Right renal cortex interstitium (tissue), 3 donors: ENCODE measurements around the gene RIMBP2. TPM values are rescaled to one million over a fixed set of nuclear protein-coding genes. Genes with fewer than 3 reads are reported as not detected.
"Not testable (repeated sequence)": the region's sequence is repeated elsewhere in the genome, so short reads cannot be mapped to it uniquely, and the experiment has no call there.

Experiments used
- DNase-seq, 3 donors: peaks; one replicate each; pipeline ENCODE4 v3.0.0-alpha.2; 2013; ENCODE audit warnings: low read depth in 3 of 3, low spot score in 2 of 3
- polyA plus RNA-seq, 3 donors: library from polyadenylated mRNA; unstranded; fragments of 120-200 nt; gene quantifications; one replicate each; pipeline ENCODE4 v1.2.1, GENCODE V29; 2013; ENCODE audit not compliant: insufficient read length in 3 of 3

Gene RIMBP2
- polyA plus RNA-seq, 3 donors = 10.7 to 17.7 (median 16.6) TPM

DNA sequence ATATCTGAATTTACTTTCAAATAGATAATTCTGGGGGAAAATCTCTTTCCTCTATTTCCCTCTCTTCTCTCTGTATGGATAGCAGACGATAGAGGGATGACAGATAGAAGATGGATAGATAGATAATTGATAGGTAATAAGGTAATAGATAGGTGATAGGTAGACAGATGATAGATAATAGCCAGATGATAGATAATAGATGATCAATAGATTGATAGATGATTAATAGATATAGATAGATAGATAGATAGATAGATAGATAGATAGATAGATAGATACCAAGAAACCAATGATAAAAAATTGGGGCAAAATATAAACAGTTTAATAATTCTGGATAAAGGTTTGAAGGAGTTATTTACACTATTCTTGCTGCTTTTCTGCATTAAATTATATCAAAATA lies 26.6 kb upstream of the RIMBP2 start:
- DNase-seq = no peak

DNA sequence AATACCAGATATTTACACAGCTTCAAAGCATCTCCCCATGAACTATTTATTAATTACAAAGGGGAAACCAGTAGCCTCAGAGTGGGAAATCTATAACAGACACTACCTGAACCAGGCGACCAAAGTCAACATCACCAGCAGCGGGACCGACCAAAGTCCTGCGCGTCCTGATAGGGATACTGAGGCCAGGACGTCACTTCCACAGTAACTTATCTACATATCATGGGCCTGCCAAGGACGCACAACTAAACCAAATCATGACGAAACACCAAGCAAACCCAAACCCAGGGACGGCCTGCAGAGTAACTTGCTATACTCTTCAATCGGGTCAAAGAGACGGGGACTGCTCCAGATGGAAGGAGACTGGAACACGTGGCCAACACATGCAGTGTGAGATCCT lies 26.0 kb upstream of the RIMBP2 start:
- DNase-seq = no peak

DNA sequence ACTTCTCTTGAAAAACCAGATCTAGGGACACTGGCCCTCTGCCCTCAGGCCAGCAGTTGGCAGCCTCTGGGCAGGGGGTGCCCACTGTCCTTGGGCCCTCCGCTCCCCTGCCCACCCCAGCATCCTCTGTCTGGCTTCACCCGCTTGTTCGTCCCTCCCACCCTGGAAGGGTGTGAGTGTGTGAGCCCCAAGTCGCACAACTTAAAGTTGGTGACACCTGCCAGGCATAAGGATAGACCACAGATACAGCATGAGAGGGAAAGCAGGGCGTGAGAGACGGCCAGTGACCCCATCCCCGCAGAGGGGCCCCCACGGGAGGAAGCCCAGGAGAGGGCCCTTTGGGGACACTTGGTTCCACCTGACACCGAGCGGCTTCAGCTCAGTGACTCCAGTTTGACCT lies 23.5 kb upstream of the RIMBP2 start:
- DNase-seq = no peak

DNA sequence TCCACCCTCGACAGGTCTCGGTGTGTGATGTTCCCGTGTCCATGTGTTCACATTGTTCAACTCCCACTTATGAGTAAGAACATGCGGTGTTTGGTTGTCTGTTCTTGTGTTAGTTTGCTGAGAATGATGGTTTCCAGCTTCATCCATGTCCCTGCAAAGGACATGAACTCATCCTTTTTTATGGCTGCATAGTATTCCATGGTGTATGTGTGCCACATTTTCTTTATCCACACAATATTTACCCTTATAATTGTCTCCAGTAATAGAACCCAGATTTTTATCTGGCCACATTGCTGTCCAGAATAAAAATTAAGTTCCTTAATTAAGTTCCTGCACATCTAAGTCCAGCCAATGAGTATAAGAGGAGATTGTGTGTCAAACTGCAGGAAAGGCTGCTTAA lies 22.3 kb upstream of the RIMBP2 start:
- DNase-seq = not testable (repeated sequence)

DNA sequence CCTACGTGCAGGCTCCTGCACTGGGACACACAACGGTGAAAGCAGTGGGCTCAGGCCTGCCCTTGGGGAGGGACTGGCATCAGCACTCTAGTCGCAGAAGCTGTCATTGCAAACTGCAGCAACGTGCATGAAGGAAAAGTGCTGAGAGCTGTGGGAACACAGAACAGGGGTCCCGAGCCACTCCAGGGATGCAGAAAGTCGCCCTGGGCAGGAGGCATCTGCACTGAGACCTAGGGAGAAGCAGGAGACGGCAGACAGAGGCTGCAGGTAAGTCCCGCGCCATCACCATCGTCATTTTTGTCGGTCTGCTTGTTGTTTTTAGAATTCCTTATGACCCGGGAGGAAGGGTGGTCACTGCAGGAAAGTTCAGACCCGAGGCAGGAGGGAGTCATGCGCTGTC lies 21.6 kb upstream of the RIMBP2 start:
- no peak for DNase-seq

DNA sequence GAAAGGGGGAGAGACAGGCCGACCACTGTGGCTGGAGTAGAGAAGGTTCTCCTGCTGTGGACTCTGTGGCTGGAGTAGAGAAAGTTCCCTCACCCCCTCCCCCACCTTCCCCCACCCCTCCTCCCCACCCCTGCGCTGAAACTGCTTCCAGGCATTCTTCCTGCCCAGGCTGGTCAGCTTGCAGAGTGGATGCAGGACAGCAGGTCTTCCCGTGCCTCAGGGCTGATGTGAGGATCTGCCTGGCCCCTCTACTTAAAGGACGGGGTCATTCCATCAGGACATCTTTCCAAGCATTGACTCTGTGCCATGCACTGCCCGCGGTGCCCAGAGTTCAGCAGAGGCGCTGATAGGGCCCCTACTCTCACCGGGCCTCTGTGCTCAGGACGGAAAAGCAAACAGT lies 13.2 kb upstream of the RIMBP2 start:
- DNase-seq = no peak

DNA sequence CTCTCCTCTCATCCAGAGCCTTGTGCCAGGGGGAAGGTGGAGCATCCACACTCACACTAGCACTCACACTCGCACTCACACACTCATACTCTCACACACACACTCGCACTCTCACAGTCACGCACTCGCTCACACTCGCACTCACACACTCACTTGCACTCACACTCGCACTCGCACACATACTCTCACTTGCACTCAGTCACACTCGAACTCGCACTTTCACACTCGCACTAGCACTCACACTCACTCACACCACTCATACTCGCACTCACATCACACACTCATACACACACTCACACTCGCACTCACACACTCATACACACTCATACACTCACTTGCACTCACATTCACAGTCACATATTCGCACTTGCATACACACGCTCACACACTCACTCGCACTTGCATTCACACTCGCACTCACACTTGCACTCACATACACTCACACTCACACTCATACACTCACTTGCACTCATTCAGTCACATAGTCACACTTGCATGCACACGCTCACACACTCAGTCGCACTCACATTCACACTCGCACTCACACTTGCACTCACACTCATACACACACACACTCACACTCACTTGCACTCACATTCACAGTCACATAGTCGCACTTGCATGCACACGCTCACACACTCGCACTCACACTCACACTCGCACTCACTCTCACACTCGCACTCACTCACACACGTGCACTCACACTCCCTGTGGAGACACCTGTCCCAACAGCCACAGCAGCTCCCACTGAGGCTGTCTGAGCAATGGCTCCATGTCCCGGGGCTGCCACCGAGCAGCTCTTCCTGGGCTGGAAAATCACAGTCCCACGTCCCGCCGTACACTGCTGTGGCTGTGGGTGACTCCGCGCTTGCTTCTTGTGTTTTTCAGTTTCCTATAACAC lies 12.3 kb upstream of the RIMBP2 start:
- no peak for DNase-seq

DNA sequence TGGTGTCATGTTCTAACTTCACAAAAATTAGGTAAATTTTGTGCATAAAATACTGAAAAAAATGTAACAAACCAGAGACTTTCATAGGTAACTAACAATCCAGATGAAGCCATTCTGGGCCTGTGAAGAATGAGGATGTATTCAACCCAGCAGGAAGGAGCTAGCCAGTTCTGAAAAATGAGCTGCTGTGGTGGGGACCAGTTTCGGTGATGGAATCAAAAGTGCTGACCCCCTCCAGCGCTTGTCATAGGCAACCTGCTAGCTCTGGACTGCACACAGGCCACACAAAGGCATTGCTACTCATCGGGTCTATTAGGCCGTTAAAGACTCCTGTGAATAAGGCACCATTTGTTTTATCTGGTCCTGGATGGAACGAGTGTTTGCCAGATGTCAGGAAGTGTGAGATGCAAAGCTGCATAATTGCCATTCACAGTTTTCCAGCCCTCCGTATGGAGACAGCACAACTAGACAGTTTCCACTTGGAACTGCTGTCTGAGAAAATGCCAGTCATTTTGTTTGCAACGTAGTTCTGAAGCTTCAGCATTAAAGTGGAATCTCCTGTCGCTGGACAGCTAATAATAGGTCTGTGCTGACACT lies 3.3 kb upstream of the RIMBP2 start:
- DNase-seq = no peak

DNA sequence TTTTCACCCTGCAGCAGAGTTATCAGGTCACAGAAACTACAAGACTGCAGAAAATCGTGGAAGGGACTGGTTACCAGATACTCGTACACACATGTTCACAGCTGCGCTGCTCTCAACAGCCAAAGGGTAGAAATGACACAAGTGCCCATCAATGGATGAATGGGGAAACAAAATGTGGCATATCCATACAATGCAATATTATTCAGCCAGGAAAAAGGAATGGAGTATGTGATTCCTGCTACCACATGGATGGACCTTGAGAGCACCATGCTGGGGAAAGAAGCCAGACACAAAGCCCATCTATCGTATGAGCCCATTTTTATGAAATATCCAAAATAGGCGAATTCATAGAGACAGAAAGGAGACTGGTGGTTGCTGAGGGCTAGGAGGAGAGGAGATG lies 1.7 kb upstream of the RIMBP2 start:
- no peak for DNase-seq

DNA sequence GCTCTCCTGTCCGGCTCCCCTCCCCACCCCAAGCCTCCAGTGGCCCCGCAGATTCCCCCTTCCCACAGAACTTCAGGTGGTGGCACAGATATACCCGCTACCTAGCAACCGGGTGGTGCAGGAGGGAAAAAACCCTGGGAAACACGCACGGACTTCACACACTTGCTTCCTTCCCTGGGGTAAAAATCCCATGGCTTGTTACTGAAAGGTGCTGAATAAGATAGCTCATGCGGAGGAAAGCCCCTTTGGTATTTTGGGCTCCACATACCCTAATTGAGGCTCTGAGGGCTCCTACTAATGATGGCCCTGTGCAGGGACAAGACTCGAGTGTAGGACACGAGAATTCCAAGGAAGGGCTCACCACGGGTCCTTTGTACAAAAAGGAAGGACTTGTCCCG lies 869 bp upstream of the RIMBP2 start:
- DNase-seq = no peak

DNA sequence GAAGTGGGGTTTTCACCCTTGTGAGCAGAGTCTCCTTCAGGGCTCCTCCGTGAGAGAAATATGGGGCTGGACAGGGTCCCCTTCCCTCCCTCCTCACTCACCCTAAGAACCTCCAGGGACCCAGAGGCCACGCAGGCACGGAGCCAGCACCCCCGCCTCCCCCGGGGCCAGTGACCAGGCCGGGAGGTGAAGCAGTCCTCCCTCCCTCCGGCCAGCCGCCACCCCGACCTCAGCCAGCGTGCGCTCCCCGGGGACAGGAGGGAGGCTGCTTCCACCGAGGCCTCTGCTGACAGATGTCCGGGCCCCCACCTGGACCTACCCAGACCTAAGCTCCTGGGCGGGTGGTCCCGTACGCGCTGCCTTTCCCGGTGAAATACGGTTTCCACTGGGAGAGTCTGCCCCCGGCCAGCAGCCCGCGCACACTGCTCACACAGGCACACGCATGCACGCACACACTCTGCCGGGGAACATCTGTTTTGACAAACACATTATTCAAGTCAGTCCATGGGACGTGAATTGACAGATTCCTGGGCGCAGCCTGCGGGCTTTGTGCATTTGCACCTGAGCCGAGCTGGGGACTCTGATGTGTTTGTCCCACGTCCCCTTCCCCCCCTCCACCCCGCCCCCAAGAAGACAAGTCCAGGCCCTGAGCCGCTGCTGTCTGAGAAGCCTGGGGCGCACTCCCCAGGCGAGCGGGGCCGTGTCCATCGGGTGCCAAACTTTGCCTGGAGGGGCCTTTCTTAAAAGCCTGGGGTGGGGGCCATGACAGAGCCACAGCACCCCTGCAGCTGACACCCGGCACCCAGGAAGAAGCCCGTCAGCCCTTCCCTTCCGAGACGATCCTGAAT lies 725 bp downstream of the RIMBP2 start:
- DNase-seq = no peak

DNA sequence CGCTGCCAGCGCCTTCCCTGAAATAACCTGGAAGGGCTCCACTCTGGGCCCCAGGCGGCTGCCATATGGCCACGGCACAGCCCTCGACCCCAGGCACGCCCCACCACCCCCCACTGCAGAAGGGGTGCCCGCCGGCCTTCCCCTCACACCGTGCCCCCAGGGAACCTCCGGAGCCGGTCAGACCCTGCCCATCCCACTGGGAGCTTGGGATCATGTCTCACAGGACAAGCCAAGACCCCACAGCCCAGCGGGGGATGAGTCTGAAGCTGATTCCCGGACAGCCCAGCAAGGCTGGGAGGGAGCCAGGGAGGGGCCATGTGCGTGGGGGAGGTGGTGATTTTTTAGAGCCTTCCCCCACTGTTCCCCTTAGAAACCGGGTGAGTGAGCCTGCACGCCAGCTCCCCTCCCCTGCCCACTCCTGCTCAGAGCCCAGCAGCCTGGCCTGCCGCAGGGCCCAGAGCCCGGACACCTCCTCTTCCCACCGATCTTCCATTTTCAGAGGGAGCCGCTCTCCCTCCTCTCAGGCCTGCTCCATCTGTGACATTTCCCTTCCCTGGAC lies 1.4 kb downstream of the RIMBP2 start:
- no peak for DNase-seq

DNA sequence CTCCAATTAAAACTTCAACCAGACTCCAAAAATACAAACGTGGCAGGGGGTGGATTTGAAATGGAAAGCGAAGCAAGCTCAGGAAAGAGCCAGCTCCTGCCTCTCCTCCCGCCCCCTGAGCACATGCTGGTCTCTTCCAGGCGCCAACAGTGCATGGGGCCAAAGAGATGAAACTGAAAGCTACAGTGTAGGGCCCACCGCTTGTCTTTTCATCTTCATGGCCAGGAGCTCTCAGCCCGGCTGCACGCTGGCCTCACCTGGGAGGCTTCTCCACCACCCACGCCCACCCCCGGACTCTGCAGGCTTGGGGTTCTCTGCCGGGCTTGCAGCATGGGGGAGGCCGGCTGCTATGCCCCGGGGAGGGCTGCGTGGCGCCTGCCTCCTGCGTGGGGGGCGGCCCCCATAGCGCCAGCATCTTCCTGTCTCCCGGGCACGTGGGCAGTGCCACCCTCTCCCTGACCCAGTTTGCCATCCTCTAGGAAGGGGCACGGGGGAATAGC lies 2.0 kb downstream of the RIMBP2 start:
- DNase-seq = no peak

DNA sequence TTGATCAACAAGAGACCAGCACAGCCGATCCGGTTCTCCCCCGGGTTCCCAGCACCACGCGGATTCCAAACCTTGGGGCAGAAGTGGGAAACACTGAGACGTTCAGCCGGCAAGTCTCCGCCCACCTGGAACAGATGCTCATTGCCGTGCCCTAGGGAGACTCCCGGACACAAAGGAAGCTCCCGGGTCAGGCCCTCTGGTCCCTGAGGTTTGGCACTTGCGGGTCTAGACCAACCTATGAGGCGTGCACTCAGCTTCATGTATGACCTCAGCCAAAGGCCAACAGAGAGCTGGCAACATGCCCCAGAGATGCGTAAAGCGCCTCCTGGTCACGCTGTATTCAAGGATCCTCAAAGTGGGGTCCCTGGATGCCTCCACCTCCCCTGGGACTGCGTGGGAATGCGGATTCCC lies 2.5 kb downstream of the RIMBP2 start:
- no peak for DNase-seq

DNA sequence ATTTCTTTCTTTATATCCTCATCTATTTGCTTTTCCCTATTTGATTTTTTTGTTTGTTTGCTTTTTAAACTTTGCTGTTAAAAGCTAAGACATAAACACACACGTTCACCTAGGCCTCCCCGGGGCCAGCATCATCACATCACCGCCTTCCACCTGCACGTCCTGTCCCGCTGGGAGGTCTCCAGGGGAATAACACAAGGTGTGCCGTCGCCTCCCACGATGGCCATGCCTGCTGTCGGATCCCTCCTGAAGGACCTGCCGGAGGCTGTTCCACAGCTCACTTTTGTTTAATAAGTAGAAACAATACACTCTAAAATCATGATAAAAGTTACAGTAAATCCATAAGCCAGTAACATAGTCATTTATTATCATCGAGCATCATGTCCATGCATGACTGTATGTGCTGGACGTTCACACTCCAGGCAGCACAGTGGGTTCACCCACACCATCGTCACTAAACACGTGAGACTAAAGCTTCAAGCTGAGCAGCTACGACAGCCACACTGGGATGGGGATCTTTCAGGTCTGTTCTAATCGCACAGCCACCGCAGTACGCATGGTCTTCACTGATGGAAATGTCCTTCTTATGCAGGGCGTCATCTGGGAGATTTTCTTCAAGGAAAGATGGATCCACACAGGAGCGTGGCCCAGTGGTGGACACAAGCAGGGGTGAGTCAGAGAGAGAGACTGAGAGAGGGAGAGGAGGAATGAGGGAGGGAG lies 3.6 kb downstream of the RIMBP2 start:
- no peak for DNase-seq

DNA sequence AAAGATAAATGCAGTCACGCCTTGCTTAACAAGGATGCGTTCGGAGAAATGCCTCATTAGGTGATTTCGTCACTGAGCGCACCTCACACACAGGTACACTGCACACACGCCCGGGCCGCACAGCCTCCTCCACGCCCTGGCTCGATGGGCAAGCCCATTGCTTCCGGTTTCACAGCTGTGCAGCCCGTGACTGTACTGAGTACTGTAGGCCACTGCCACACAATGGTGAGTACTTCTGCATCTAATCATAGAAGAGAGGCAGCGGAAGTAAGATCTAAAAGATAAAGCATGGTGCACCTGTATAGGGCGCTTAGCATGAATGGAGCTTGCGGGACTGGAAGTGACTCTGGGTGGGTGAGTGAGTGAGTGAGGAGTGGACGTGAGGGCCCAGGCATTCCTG lies 4.3 kb downstream of the RIMBP2 start:
- DNase-seq = no peak

DNA sequence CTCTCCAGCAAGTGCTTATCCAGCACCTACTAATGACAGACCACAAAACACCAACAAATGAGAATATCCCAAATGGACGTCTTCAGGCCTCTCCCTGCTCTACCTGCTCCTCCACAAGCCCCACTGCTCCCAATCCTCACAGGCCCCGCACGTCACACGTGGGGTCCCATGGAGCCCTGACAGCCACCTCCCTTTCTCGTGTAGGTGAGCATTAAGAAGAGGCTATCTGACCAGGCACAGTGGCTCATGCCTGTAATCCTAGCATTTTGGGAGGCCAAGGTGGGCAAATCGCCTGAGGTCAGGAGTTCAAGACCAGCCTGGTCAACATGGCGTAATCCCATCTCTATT lies 5.4 kb downstream of the RIMBP2 start:
- no peak for DNase-seq

DNA sequence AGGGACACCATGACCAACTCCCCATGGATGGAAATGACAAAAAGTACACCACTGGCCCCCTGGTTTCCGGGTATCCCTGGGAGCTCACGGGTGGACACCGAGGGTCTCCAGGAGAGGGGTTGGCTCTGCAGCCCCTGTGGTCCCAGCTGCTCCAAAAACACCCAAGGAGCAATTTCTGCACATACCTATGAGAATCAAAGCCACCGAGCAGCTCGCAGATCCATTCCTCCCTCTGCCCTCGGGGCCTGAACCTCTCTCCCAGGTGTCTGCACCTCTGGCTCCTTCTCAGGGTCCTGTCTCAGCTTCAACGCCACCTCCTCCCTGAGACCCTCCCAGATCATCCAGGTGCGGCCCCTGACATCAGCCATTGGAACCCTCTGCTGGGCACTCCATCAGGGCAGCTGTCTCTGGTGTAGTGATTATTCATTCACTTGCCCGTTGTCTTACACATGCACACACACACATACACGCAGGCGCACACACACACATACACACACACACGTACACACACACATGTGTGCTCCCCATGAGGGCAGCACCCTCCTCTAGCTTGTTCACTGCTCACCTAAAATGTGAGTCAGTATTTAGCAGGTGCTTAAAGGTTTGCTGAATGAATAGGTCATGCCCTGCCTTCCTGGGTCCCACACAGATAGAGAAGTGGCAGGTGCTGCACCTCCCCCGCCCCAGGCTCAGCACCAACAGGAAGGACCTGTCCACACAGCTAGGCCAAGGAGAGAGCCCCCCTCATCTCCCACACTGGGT lies 5.9 kb downstream of the RIMBP2 start:
- DNase-seq = no peak

DNA sequence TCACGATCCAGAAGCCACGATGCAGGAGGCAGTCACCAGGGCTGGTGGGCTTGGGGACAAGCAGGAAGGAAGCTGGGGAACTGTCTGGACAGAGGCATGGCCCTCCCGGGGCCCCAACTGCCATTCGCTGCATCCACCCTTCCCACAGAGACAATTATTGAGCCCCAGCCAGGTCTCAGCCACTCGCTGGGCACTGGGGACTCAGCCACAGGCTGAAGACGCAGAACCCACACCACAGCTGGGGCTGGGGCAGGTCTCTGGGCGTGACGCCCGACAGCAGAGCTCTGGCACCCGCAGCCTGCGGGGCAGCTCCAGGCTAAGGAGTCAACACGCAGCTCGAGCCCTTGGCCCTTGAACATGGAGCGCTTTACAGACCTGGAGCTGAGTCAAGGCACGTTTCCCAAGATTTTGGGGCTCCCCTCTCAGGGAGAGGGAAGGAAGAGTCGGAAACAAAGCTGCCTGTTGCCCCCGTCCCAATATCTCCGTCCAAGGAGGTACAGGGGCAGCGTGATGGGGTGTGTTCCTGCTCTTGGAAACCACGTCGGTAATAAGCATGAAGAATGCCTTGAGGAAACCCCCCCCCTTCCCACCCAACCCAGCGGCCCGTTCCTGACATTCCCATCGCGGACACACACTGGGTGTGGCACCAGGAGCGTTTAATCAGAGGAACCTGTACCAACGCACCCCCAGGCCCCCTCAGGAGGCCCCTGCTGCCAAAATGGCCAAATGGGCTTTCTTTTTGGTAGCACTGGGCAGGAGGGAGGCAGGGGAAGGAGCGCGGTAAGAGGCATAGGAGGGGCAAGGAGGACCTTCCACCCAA lies 6.7 kb downstream of the RIMBP2 start:
- DNase-seq = no peak
